Left cardiac atrium (tissue), 4 donors: ENCODE data around the gene SLC5A9. TPM values are rescaled to one million over a fixed set of nuclear protein-coding genes. Genes with fewer than 3 reads are reported as not detected.
A peak's percentile ranks its signal among the peaks of the same experiment; 100 is the strongest.

Experiments
- ATAC-seq, 2 donors: fragments of 200-7000 bp; cut with Tn5 transposase; one replicate each; pipeline ENCODE4 v1.9.1; 2020; ENCODE audit warnings: mild to moderate bottlenecking in 2 of 2, moderate library complexity in 2 of 2
- DNase-seq: peaks from one replicate; pipeline ENCODE4 v3.0.0-alpha.2; 2020
- intact Hi-C, 2 donors: fragments of 100-400 bp; cut with DNase I; formaldehyde crosslinking; loops; one replicate each; pipeline versions ENCODE4 v1.14.1 to v1.15.1; 2022 to 2023
- long read RNA-seq: library from polyadenylated mRNA; unstranded; transcript quantifications from one replicate; pipeline ENCODE4 v2.0.0, GENCODE V29; 2021
- total RNA-seq, 2 donors: library from RNA; stranded (reverse); fragmentation: NEBNext Ultra II Directional; extraction: Animal tissue kit (Norgen Biotek cat#: 25700); gene quantifications; one replicate each; pipeline ENCODE4 v1.2.1, GENCODE V29; 2021
- donor health status: DM: no; HTN: yes; CAD: no.
- donor health status: DM: no; HTN: yes; CAD: no; lungs with severe emphysema.
- donor health status: DM: yes; HTN: yes; CAD: no.
- donor health status: Dilated cardiomyopathy.

The SLC5A9 gene
- total RNA-seq = under 1 TPM; 0.15 to 0.42 TPM
- long read RNA-seq = 0 reads

DNA sequence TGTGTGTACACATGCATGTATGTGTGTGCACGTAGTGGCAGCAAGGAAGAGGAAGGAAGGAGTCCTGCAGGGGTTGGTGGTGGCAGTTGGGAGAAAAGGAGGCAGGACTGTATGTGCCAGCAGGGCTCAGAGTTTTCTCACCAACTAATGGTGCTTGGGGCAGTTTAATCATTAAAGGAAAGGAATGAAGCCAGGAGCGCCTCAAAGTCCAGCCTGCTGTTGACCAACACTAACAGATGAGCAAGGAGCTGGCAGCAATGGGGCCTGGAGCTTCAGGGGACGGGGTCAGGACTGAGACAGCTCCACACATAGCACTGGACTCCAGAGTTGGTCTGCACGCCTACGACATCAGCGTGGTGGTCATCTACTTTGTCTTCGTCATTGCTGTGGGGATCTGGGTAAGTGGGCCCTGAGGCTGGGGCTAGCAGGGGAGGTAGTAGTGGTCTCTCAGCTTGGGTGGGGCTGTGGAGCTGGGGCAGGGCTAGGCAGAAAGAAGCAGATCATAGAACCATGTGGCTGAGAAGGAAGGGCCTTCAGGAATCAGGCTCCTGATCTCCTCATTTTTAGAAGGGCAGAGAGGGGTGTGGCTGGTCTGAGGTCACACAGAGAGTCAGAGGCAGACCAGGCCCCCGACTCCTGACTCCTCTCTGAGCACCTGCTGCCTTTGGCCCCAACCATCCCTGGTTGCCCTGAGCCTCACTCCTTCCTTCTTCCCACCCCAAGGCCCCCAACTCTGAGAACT lies at the start of gene SLC5A9:
Gene SLC5A9 (plus strand): TSS at position 216 of the 742 bp plus-strand sequence. CDS start 21 bp downstream, at position 237.
- ATAC-seq = no peak
- intact Hi-C loops = no loop called here

DNA sequence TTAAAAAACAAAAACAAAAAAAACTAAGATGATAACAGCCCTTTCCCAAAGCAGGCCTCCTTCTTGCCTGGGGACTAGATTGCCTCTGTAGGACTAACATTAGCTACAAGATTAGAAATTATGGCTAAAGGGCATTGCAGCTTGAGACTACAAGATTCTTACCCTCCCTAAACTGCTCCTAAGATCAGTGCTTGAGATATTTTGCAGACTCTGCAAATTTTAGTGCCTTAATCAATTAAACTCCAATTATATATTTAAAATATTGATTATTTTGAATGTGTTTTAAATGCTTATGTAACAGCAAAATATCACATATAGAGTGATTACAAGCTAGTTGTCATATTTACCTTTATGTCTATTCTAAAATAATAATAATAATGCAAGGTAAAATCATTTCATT lies 47.4 kb upstream of the SLC5A9 start:
- DNase-seq (no peak), ATAC-seq (no peak)
- intact Hi-C loops = no loop called here

More for the DNA sequence above, at the start of gene SLC5A9:
- no peak for DNase-seq

DNA sequence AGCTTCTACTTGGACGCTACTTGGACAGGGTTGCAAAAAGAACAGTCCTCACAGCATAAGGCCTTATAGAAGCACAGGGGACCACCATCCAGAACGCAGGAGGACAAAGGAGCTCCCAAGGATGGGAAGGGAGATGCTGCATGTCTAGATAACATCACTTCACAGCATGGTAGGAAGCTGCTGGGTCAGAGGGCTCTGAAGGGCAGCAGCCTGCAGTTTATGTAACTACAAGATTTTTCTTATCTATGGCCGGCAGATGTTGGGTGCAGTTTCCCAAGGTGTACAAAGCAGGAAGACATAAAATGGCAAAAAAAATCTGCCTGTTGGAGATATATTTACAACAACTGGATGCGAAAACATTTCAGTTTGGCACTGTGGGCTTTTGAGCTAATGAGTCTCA lies 45.3 kb upstream of the SLC5A9 start:
- DNase-seq = no peak
- no peak for ATAC-seq
- intact Hi-C loops = no loop called here

DNA sequence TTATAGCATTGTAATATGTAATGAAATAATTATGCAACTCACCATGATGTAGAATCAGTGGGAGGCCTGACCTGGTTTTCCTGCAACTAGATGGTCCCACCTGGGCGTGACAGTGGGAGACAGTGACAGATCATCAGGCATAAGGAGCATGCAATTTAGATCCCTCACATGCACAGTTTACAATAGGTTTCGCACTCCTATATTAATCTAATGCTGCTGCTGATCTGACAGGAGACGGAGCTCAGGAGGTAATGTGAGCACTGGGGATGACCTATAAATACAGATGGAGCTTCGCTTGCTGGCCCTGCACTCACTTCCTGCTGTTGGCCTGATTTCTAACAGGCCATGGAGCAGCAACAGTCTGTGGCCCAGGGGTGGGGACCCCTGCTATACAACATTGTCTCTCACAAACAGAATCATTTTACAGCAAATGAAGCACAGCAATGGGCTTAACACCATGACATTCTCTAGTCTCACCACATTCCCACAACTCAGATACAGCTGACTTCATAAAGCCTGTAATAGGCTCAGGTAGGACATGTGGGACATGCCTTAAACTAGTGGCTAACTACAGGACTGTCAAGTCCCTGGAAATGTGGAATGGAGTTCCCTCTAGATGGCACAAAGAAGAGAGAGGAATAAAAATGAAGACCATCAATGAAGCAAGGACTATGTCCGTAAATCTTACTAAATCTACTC lies 40.7 kb upstream of the SLC5A9 start:
- intact Hi-C loops = no loop called here
- ATAC-seq (no peak), DNase-seq (no peak)

DNA sequence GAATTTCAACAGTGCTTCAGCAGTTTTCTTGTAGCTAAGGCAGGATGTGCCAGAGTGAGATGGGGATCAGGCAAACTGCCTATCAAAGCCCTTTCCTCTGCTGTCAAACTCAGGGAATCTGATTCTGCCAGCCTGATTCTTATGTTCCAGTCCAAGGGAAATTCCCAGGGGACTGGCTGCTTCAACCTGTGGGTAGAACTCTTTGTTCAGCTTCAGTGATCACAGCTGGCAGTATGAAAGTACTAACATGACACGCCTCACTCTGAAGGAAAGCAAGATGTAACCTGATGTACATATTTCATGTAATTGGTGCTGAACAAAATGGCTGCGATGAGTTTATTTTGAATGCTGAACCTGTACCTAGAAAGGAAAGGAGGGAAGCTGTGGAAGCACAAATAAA lies 40.1 kb upstream of the SLC5A9 start:
- ATAC-seq (no peak), DNase-seq (no peak)
- intact Hi-C loops = no loop called here

DNA sequence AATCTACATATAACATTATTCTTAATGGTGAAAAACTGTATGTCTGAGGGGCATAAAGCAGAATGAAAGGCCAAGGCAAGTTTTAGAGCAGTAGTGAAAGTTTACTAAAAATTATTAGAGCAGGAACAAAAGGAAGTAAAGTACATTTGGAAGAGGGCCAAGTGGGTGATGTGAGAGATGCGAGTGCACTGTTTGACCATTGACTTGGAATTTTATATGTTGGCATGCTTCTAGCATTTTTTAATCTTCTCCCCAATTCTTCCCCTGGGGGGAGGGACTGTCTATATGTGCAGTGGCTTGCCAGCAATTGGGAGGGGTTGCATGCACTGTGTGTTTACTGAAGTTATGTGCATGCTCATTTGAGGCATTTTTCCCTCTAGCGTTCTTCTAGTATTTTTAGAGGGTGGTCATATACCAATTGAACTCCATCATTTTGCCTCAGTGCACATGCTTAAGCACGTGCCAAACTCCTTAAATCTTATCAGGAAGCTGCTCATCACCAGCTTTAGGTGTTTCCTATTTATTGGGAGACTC lies 36.1 kb upstream of the SLC5A9 start:
- DNase-seq = no peak
- intact Hi-C loops = no loop called here
- no peak for ATAC-seq

DNA sequence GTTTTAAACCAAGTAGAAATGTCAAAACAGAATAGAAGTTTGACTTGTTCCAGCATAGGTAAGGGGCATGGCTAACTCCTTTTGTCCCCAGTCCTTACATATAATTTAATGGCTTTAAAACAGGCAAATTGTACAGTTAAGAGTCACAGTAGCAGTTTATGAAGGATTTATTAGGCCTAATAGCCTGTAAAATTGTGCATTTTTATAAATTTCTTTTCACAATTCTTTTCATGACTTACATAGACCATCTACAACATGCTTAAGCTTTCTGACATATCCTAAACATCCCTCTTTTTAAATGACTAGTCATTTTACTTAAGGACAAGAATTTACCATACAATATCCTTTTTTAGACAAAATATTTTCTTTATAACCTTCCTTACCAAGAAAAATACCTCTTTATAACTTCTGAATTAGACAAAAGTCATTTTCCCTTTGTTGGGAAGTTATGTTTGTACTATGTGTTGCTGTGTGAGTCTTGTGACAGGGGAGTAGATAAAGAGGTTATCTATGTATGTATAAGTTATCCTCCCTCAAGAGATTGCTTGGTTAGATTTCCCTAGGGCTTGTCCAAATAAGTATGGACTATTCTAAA lies 34.5 kb upstream of the SLC5A9 start:
- intact Hi-C loops = no loop called here
- ATAC-seq (no peak), DNase-seq (no peak)

DNA sequence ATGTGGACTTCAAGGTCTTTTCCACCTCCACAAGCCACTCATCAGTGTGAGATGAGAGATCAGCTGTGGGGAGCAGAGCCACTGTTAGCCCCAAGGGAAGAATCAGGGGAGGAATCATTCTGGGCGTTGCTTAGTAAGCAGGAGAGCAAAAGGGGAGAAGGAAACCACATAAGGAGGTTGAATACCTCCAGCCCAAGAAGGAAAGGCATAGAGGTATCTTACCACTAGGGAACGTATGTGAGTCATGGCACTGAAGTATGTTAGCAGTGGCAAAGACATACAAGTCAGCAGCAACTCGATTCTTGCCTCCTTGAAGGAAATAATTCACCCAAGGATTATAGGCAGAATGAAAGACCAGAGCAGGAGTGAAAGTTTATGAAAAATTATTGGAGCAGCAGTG lies 31.6 kb upstream of the SLC5A9 start:
- ATAC-seq = no peak
- DNase-seq = no peak
- intact Hi-C loops = no loop called here

DNA sequence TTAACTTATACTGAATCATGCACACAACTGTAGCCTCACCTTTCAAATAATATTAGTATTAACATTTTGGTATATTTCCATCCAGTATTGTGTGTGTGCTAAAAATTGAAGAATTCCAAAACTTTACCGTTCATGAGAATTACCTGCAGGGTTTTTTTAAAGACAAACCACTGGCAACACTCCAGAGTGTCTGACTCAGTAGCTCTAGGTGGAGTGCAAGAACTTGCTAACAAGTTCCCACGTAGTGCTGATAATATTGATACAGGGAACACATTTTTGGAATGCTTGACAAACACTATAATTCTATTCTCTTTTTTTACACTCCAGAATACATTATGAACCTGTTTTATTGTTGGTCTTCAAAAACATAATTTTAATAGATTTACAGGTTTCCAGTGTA lies 27.7 kb upstream of the SLC5A9 start:
- DNase-seq (no peak), ATAC-seq (no peak)
- intact Hi-C loops = no loop called here

DNA sequence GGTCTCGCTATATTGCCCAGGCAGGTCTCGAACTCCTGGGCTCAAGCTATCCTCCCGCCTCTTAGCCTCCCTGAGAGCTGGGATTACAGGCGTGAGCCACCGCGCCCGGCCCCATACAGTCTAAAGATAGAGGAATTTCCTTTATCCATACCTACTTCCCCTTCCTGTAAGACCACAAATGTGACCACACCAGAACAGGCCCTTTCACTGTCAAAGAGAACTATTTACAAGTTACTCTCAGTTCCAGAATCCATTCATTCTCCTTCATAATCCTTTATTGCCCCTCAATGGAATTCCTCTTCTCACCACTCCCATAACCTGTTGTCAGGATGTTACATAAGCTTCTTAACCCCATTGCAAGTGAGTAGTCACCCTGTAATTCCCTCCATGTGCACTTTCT lies 26.3 kb upstream of the SLC5A9 start:
- intact Hi-C loops = no loop called here
- no peak for DNase-seq
- ATAC-seq = no peak

DNA sequence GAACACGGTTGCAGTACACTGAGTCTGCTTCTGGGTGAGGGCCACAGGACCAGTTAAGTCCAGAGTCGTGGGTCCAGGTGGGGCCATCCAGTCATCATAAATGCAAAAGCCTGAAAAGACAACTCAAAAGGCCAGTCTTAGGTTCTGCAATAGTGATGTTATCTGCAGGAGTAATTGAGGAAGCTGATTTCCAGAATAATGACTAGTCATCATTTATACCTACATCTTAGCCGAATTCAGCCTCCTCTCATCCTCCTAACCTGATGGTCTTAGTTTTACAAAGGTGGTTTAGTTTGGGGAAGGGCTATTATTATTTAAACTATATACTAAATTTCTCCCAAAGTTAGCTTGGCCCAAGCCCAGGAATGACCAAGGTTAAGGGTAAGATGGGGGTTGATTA lies 23.5 kb upstream of the SLC5A9 start:
- ATAC-seq (no peak), DNase-seq (no peak)
- intact Hi-C loops = no loop called here

DNA sequence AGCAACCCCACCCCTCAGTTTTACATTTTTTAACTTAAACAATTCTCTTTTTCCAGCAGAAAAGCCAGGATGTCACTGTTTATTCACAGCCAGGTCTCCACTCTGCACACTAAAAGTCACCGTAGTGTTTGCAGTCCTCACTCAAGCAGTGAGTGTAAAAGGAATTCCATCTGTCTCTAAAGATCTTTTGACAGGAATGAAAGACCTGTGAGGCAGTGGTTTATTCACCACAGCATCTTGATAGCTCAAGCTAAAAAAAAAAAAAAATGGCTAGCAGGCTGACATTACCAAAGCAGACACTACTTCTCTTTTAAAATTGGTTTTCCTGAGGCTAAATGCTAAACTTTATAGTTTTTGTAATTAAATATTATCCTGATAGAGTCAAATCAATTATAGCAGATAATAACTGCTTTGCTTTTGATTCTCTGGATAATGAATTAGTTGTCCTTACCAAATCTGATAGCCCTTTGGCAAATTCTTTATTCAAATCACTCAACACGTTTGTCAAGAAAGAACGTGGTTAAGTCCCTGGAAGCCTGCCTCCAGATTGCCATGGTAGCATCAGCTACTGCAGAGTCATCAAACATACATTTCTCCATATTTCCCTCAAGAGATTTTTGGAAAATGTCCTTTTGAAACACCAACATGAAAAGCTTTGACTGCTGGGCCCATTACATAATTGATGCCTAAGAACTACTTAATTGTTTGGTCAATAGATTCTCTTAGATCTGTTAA lies 22.2 kb upstream of the SLC5A9 start:
- no peak for ATAC-seq
- intact Hi-C loops = loop anchor here (5.0 to 10.0 kb wide), 2 partner anchors 463 to 466 kb away; no protein-coding TSS in a partner anchor
- DNase-seq = no peak

DNA sequence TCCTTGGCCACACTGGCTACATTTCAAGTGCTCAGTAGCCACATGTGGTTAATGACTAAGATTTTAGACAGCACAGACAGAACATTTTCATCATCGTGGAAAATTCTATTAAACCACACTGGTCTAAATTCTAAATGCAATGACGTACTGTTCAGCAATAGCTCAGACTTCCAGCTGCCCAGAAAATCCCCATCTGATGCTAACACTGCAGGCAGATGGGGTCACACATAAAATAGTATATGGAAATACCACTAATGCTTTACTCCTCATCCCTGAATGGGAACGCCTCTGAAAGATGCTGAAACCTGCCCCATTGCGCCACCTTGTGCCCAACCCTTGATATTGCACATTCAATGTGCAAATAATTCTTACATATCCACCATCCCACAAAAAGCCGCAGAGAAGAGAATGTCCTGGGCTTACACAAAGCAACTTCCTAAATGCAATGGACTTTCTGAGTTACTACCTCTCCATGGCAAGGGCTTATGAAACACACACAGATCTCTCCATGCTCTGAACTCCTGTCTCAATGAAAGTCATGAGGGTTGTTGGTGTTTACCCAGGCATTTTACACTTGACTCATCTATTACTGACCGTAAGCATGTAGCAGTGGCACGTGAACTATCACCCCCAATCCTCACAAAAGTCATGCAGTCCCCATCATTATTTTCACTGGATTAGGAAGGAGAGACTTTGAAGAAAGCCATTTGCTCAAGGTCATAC lies 20.3 kb upstream of the SLC5A9 start:
- intact Hi-C loops = loop anchor here (1.0 to 10.0 kb wide), 3 partner anchors 93 to 467 kb away; no protein-coding TSS in a partner anchor
- DNase-seq (peak; percentile 68), ATAC-seq (peak; percentile 71 to 89)

DNA sequence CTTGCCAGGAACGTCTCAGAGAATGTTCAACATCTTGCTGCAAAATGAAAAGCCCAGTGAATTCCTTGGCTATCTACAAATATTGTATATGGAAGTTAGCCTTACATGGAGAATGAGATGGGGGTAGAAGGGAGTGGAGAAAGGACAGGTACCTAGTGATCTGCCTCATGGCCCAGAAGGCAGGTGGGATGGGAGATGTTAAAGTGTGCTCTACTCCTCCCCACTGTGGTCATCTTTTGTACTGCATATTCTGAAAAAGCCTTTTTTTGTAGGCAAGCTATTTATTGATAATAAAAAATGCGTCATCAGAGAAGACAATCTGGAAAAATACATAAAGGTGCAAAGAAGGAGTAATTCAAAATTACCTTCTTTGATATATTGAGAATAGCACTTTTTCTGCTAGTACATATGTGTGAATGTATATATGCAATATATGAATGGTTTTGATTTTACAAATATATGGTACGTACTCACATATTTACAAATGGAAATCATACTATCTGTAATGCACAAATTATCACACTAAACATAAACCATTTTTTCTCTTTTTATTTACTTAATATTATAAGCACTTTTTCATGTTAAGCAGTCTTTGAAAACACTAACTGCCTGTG lies 19.1 kb upstream of the SLC5A9 start:
- ATAC-seq = peak in 1 of 2 donors; percentile 51
- no peak for DNase-seq
- intact Hi-C loops = loop anchor here (5.0 to 10.0 kb wide), 2 partner anchors 466 to 469 kb away; no protein-coding TSS in a partner anchor

DNA sequence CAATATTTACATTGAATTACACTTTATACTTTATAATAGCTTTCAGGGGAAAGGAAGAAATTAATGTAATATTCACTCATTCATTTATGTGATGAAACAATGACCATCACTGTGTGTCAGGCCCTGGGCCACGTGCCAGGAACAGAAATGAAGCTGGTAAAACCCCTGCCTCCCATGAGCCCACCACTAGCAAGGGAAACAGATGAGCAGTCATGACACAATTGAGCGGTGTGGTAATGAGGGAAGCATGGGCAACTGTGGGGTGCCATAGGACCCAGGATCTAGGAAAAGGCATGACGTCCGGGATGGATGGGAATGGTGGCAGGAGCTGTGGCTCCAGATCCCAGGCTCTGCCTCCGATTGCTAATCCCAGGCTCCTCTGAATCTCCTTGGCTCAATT lies 17.0 kb upstream of the SLC5A9 start:
- intact Hi-C loops = loop anchor here in 1 of 2 donors (5.0 to 10.0 kb wide), 2 partner anchors 98 to 471 kb away; no protein-coding TSS in a partner anchor
- ATAC-seq (no peak), DNase-seq (no peak)

DNA sequence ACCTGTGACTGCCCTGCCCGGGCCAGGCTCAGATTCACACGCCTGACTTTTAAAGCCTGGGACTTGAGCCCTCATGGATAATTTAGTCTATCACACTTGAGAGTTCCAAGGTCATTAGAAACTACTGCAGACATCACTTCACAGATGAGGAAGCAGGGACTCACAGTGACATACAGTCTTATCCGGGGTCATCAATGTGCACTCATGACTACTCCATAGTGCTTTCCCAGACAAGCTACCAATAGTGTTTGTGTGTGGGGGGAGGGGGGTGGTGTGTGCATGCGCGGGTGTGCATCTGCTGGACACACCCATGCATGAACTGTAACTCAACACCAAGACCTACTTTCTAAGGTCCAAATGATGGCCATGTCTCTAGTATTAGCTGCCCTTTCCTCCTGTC lies 16.1 kb upstream of the SLC5A9 start:
- intact Hi-C loops = loop anchor here in 1 of 2 donors (5.0 to 10.0 kb wide), 2 partner anchors 99 to 472 kb away; no protein-coding TSS in a partner anchor
- ATAC-seq = no peak

DNA sequence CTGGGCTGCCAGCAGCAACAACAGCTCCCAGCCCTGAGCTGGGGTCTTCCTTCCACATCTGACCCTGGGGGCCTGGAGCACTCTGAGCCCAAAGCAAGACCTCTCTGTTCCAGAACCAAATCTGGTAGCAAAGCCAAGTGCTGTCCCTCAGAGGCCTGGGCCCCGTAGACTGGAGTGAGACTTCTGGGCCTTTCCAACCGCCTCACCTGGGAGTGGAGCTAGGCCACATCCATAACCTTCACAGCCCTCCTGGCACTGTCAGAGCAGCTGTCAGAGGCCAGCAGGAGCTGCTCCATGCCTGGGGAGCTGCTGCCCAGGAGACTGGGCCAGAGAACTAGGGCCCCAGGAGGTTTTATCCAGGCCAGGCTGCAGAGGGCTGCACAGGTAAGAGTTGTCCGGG lies 15.4 kb upstream of the SLC5A9 start:
- intact Hi-C loops = loop anchor here in 1 of 2 donors (5.0 to 10.0 kb wide), 2 partner anchors 100 to 472 kb away; no protein-coding TSS in a partner anchor
- DNase-seq (no peak), ATAC-seq (no peak)

More for the DNA sequence above, 16.1 kb upstream of the SLC5A9 start:
- no peak for DNase-seq
